ENCODE results near the gene ZRANB1. TPM values are rescaled to one million over a fixed set of nuclear protein-coding genes. Genes with fewer than 3 reads are reported as not detected.

Gene ZRANB1
- total RNA-seq, 4 donors from 2014 or later, result 35.5 to 48.7 (median 44.3) TPM

GRCh38 chr10:125020386-125020785 lies 78.5 kb downstream of the ZRANB1 start:
- ATAC-seq, result no peak
- Histone ChIP-seq H3K27ac (no peak overlapping the region), H3K36me3 (peaks cover 0 to 10% of the 10 kb centered on the region in 2 donors), H3K9me3 (no peaks in the 10 kb centered on the region), H3K4me1 (peaks cover 0 to 93% (median 35%) of the 10 kb centered on the region in 3 donors), H3K4me3 (no peak overlapping the region), H3K27me3 (no peaks in the 10 kb centered on the region)
- TF ChIP-seq POLR2A (IDR thresholded peaks at IDR 0.05) (no peak), EP300 (IDR thresholded peaks at IDR 0.05) (no peak), CTCF (IDR thresholded peaks at IDR 0.05) (no peak), POLR2AphosphoS5 (IDR thresholded peaks at IDR 0.05) (no peak)
- 95 to 99% methylated on average over 4 to 12 of the region's 17 CpGs for WGBS, 2 donors (ENCODE audit: low coverage in 1 of 2)

GRCh38 chr10:125020871-125021270 lies 78.9 kb downstream of the ZRANB1 start:
- 94% methylated on average over 7 of the region's 9 CpGs; no CpG with 5 or more reads in 1 of the 2 donors for WGBS, 2 donors (ENCODE audit: low coverage in 1 of 2)
- no peak for ATAC-seq
- no peak overlapping the region for H3K27ac ChIP-seq
- H3K4me3 ChIP-seq, result no peak overlapping the region
- peaks cover 0 to 12% of the 10 kb centered on the region in 2 donors for H3K36me3 ChIP-seq
- peaks cover 0 to 93% (median 31%) of the 10 kb centered on the region in 3 donors for H3K4me1 ChIP-seq
- H3K27me3 ChIP-seq, result no peaks in the 10 kb centered on the region
- no peak for TF ChIP-seq POLR2AphosphoS5 (IDR thresholded peaks at IDR 0.05)
- TF ChIP-seq EP300 (IDR thresholded peaks at IDR 0.05), result no peak
- no peak for TF ChIP-seq POLR2A (IDR thresholded peaks at IDR 0.05)
- no peak for TF ChIP-seq CTCF (IDR thresholded peaks at IDR 0.05)
- H3K9me3 ChIP-seq, result no peaks in the 10 kb centered on the region

- H3K4me3 ChIP-seq, result no peak overlapping the region
- peaks cover 0 to 21% of the 10 kb centered on the region in 2 donors for H3K36me3 ChIP-seq
- no peak overlapping the region for H3K27ac ChIP-seq
- no peak for ATAC-seq
- WGBS, 2 donors (ENCODE audit: low coverage in 1 of 2), result 86 to 93% methylated on average over 5 to 8 of the region's 17 CpGs
- H3K27me3 ChIP-seq, result no peaks in the 10 kb centered on the region
- TF ChIP-seq POLR2AphosphoS5 (IDR thresholded peaks at IDR 0.05), result no peak
- TF ChIP-seq EP300 (IDR thresholded peaks at IDR 0.05), result no peak
- no peak for TF ChIP-seq POLR2A (IDR thresholded peaks at IDR 0.05)
- TF ChIP-seq CTCF (IDR thresholded peaks at IDR 0.05), result no peak
- H3K4me1 ChIP-seq, result peaks cover 0 to 85% (median 22%) of the 10 kb centered on the region in 3 donors
- H3K9me3 ChIP-seq, result no peaks in the 10 kb centered on the region
Observed at GRCh38 chr10:125021686-125022344, 79.9 kb downstream of the ZRANB1 start.

GRCh38 chr10:125022671-125023070 lies 80.7 kb downstream of the ZRANB1 start:
- no peak for ATAC-seq
- Histone ChIP-seq H3K9me3 (no peaks in the 10 kb centered on the region), H3K27ac (no peak overlapping the region), H3K4me1 (peaks cover 0 to 80% (median 13%) of the 10 kb centered on the region in 3 donors), H3K36me3 (peaks cover 0 to 27% of the 10 kb centered on the region in 2 donors), H3K27me3 (no peaks in the 10 kb centered on the region), H3K4me3 (no peak overlapping the region)
- WGBS, 2 donors (ENCODE audit: low coverage in 1 of 2), result 94 to 96% methylated on average over 5 to 6 of the region's 8 CpGs
- TF ChIP-seq EP300 (IDR thresholded peaks at IDR 0.05) (no peak), POLR2AphosphoS5 (IDR thresholded peaks at IDR 0.05) (no peak), CTCF (IDR thresholded peaks at IDR 0.05) (no peak), POLR2A (IDR thresholded peaks at IDR 0.05) (no peak)

GRCh38 chr10:125023255-125023654 lies 81.3 kb downstream of the ZRANB1 start:
- Histone ChIP-seq H3K27ac (peak overlapping the region in 1 of 4 donors; percentile 61), H3K36me3 (peaks cover 0 to 27% of the 10 kb centered on the region in 2 donors), H3K9me3 (no peaks in the 10 kb centered on the region), H3K4me1 (peaks cover 0 to 80% (median 9%) of the 10 kb centered on the region in 3 donors), H3K4me3 (no peak overlapping the region), H3K27me3 (no peaks in the 10 kb centered on the region)
- TF ChIP-seq POLR2A (IDR thresholded peaks at IDR 0.05) (no peak), POLR2AphosphoS5 (IDR thresholded peaks at IDR 0.05) (no peak), CTCF (IDR thresholded peaks at IDR 0.05) (no peak), EP300 (IDR thresholded peaks at IDR 0.05) (no peak)
- no peak for ATAC-seq
- 75% methylated on average over 2 of the region's 21 CpGs; no CpG with 5 or more reads in 1 of the 2 donors for WGBS, 2 donors (ENCODE audit: low coverage in 1 of 2)

Measured in gastroesophageal sphincter (tissue), 4 donors.